Left renal pelvis (tissue), 4 donors: ENCODE results near the gene NPAT. TPM values are rescaled to one million over a fixed set of nuclear protein-coding genes. Genes with fewer than 3 reads are reported as not detected.
"Not testable (repeated sequence)": the region's sequence is repeated elsewhere in the genome, so short reads cannot be mapped to it uniquely, and the experiment has no call there.

Source experiments
- DNase-seq, 4 donors: peaks; one replicate each; pipeline ENCODE4 v3.0.0-alpha.2; 2013; ENCODE audit warnings: low read depth in 4 of 4, low spot score in 3 of 4
- polyA plus RNA-seq, 4 donors: library from polyadenylated mRNA; unstranded; fragments of 120-200 nt; gene quantifications; one replicate each; pipeline ENCODE4 v1.2.1, GENCODE V29; 2013; ENCODE audit not compliant: insufficient read length in 4 of 4

The NPAT gene
- polyA plus RNA-seq, 4 donors: 15.5 to 22.6 (median 19.1) TPM

- DNase-seq: not testable (repeated sequence)
These were observed 59.6 kb downstream of the NPAT start for GRCh38 chr11:108162878-108163277.

GRCh38 chr11:108160970-108161566 is 61.4 kb downstream of the NPAT start:
- DNase-seq: no peak

GRCh38 chr11:108154591-108154990 is 67.8 kb downstream of the NPAT start:
- DNase-seq: no peak

- DNase-seq: no peak
These were observed 73.9 kb downstream of the NPAT start for GRCh38 chr11:108148556-108148955.

- DNase-seq: no peak
These were observed 75.3 kb downstream of the NPAT start for GRCh38 chr11:108147150-108147549.

- no peak for DNase-seq
These were observed 77.8 kb downstream of the NPAT start for GRCh38 chr11:108144615-108145014.

- DNase-seq: no peak
These were observed 80.1 kb downstream of the NPAT start for GRCh38 chr11:108142304-108142703.

GRCh38 chr11:108137212-108137611 is 85.2 kb downstream of the NPAT start:
- no peak for DNase-seq

GRCh38 chr11:108135845-108136544 is 86.4 kb downstream of the NPAT start:
- DNase-seq: no peak

- DNase-seq: not testable (repeated sequence)
These were observed 89.4 kb downstream of the NPAT start for GRCh38 chr11:108132993-108133538.

- no peak for DNase-seq
These were observed 90.4 kb downstream of the NPAT start for GRCh38 chr11:108131993-108132392.

GRCh38 chr11:108128772-108129171 is 93.7 kb downstream of the NPAT start:
- no peak for DNase-seq

- no peak for DNase-seq
These were observed 97.3 kb downstream of the NPAT start for GRCh38 chr11:108125096-108125495.

- DNase-seq: peak in 1 of 4 donors; percentile 7
These were observed 100.2 kb downstream of the NPAT start for GRCh38 chr11:108122166-108122628.

- peak; percentile 69 to 82 (median 80) for DNase-seq
These were observed 100.9 kb downstream of the NPAT start, which contains the start of gene ACAT1 for GRCh38 chr11:108121274-108122155. TSS of gene ACAT1 (plus strand) at chr11:108121567. CDS start at chr11:108121607, 40 bp downstream.

GRCh38 chr11:108120936-108121273 is 101.5 kb downstream of the NPAT start:
- DNase-seq: not testable (repeated sequence)

GRCh38 chr11:108117746-108118371 is 104.6 kb downstream of the NPAT start:
- DNase-seq: peak in 1 of 4 donors; percentile 11

GRCh38 chr11:108115500-108116140 is 106.8 kb downstream of the NPAT start:
- DNase-seq: peak in 2 of 4 donors; percentile 32 to 36

GRCh38 chr11:108112057-108112456 is 110.4 kb downstream of the NPAT start:
- DNase-seq: peak in 1 of 4 donors; percentile 15

- DNase-seq: no peak
These were observed 111.3 kb downstream of the NPAT start for GRCh38 chr11:108111126-108111525.
